SK-N-SH (cell line): ENCODE data around the gene ECI1.

ENCODE experiments used
- ELF1 ChIP-seq: IDR thresholded peaks from 2 replicates; pipeline ENCODE4 v1.4.0; 2012
- EZH2phosphoT487 ChIP-seq: fragments of 200-600 bp; sonication (generic); IDR thresholded peaks from 2 replicates; pipeline ENCODE4 v1.6.1; 2017; ENCODE audit warnings: low read depth, mixed run types, mild to moderate bottlenecking, antibody characterized with exemption, moderate library complexity, borderline replicate concordance
- MXI1 ChIP-seq: IDR thresholded peaks from 2 replicates; pipeline ENCODE4 v1.6.1; 2012; ENCODE audit warnings: mild to moderate bottlenecking, low read depth, low read length, improper control_type of control experiment
- TAF1 ChIP-seq: IDR thresholded peaks from 2 replicates; pipeline ENCODE4 v1.6.1; 2012; ENCODE audit warnings: low read depth, mild to moderate bottlenecking, low read length, moderate library complexity, borderline replicate concordance

DNA sequence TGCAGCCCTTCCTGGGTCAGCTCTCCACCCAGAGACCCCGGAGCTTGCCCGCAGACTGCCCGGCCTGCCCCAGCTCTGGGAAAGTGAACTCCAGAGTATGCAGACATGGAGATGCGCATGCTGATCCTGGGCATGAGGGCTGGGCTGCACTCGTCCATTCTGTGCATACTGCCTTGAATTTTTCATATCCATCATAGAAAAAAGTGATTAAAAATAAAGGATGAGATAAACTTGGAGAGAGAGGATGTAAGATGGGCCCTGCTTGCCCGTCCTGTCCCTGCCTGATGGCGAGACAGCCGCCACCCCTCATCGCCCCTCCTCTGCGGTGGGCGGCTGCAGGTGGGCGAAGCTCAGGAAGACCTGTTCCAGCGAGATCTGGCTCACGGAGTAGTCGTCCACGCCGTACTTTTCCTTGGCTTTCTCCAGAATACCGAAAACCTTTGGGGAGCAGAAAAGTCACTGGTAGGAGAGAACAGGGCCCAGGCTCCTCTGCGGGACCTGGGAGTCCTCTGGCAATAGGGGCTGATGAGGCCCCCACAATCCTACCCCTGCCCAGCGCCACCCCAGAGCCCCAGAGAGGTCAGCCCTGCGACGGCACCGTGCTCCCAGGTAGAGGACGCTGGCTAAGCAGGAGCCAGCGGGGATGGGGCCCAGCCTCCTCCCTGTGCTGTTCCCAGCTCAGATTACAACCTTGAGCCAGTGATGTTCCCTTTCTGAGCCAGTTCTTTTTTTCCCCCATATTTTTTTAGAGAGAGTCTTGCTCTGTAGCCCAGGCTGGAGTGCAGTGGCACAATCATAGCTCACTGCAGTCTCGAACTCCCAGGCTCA, 25.2 kb upstream of the ECI1 start:
- TF ChIP-seq ELF1 (no peak), MXI1 (no peak), EZH2phosphoT487 (no peak), TAF1 (no peak)
